Panc1 (cell line): ENCODE data around the gene BAIAP2. TPM values are rescaled to one million over a fixed set of nuclear protein-coding genes. Genes with fewer than 3 reads are reported as not detected.

Source experiments
- ATAC-seq: fragments of 200-7000 bp; cut with Tn5 transposase; 2 replicates; pipeline ENCODE4 v1.9.1; 2020; ENCODE audit warnings: mild to moderate bottlenecking, moderate library complexity
- BruUV-seq: library from RNA; stranded (reverse); fragments of 400-500 nt; replicated peaks from 2 replicates; lab custom pipeline; 2021; lab: Mats Ljungman, UMichigan
- CTCF ChIA-PET: fragments of 300-600 bp; sonication (Branson Sonifier 250); formaldehyde crosslinking; loops from one replicate; lab custom pipeline; 2022; ENCODE audit warnings: antibody characterized with exemption; lab: Charles Lee
- POLR2A ChIA-PET: fragments of 300-600 bp; sonication (Branson Sonifier 250); formaldehyde crosslinking; loops from one replicate; lab custom pipeline; 2022; ENCODE audit warnings: antibody characterized with exemption; lab: Charles Lee
- DNase-seq: peaks from one replicate; pipeline ENCODE4 v3.0.0-alpha.2; 2010; ENCODE audit warnings: low read depth, low spot score
- H3K27ac ChIP-seq: 2 replicates; pipeline ENCODE4 v1.5.1; 2011; ENCODE audit warnings: mild to moderate bottlenecking, low read length, inconsistent platforms
- H3K27me3 ChIP-seq: fragments of 200-500 bp; sonication (Bioruptor generic); 2 replicates; pipeline ENCODE4 v1.6.0; 2014; ENCODE audit warnings: low read length, inconsistent platforms; ENCODE audit not compliant: control insufficient read depth, insufficient read depth
- H3K36me3 ChIP-seq: fragments of 200-500 bp; sonication (Bioruptor generic); 2 replicates; pipeline ENCODE4 v1.5.1; 2014; ENCODE audit warnings: inconsistent platforms, mild to moderate bottlenecking, low read length, moderate library complexity; ENCODE audit not compliant: control insufficient read depth, insufficient read depth
- H3K4me1 ChIP-seq: 2 replicates; pipeline ENCODE4 v1.5.1; 2011; ENCODE audit warnings: inconsistent platforms, mild to moderate bottlenecking, low read length, moderate library complexity; ENCODE audit not compliant: control insufficient read depth, insufficient read depth
- H3K4me3 ChIP-seq, 2 experiments: 2 replicates each; pipeline ENCODE4 v1.5.1; 2011 to 2012; ENCODE audit warnings: low read depth in 2 of 2, low read length in 2 of 2, mild to moderate bottlenecking in 2 of 2, inconsistent platforms in 1 of 2, moderate library complexity in 1 of 2
- H3K9me3 ChIP-seq: fragments of 200-500 bp; sonication (Bioruptor generic); 2 replicates; pipeline ENCODE4 v1.5.1; 2014; ENCODE audit warnings: low read depth, mild to moderate bottlenecking, inconsistent platforms, low read length, moderate library complexity; ENCODE audit not compliant: control insufficient read depth, insufficient read depth
- CTCF ChIP-seq: fragments of 450-650 bp; IDR thresholded peaks from 2 replicates; pipeline ENCODE4 v1.5.1; 2017; ENCODE audit warnings: mild to moderate bottlenecking
- POLR2AphosphoS5 ChIP-seq: IDR thresholded peaks from 2 replicates; pipeline ENCODE4 v1.6.1; 2012; ENCODE audit warnings: mild to moderate bottlenecking, low read depth, low read length, moderate library complexity
- REST ChIP-seq, 2 experiments: IDR thresholded peaks; 2 replicates each; pipeline ENCODE4 v1.6.1; 2011 to 2012; ENCODE audit warnings: low read depth in 2 of 2, control low read depth in 1 of 2, low read length in 1 of 2, mild to moderate bottlenecking in 1 of 2, moderate library complexity in 1 of 2; ENCODE audit not compliant: insufficient read depth in 1 of 2
- SIN3A ChIP-seq: IDR thresholded peaks from 2 replicates; pipeline ENCODE4 v1.6.1; 2012; ENCODE audit warnings: low read depth, mild to moderate bottlenecking, low read length, moderate library complexity, borderline replicate concordance; ENCODE audit not compliant: insufficient read depth
- TCF7L2 ChIP-seq: IDR thresholded peaks from 2 replicates; pipeline ENCODE4 v1.6.1; 2011; ENCODE audit warnings: mild to moderate bottlenecking, low read depth, low read length, inconsistent platforms
- in situ Hi-C: cut with HindIII; loops from 2 replicates; pipeline ENCODE4 v1.10.0; 2016; ENCODE audit warnings: low sequenced_read_pairs, low pct_unique_long_range_greater_than_20kb
- intact Hi-C: fragments of 100-400 bp; cut with micrococcal nuclease; formaldehyde crosslinking; loops from one replicate; pipeline ENCODE4 v1.10.0; 2022; ENCODE audit not compliant: unreplicated experiment
- total RNA-seq: library from RNA; stranded (reverse); gene quantifications from one replicate; pipeline ENCODE4 v1.2.1, GENCODE V29; 2021; ENCODE audit not compliant: unreplicated experiment

BAIAP2 gene
- total RNA-seq, 1 experiment from 2014 or later, result 125 TPM

- DNase-seq (no peak), ATAC-seq (no peak)
- no peak overlapping the region for H3K27ac ChIP-seq
- H3K27me3 ChIP-seq, result no peaks in the 10 kb centered on the region
- H3K4me3 ChIP-seq, result no peak overlapping the region
- in situ Hi-C loops (no loop called here), intact Hi-C loops (no loop called here)
- BruUV-seq, result no TSS peak
- no peaks in the 10 kb centered on the region for H3K9me3 ChIP-seq
- H3K4me1 ChIP-seq, result peaks cover 16% of the 10 kb centered on the region
- POLR2A ChIA-PET, result no interaction called here
- CTCF ChIA-PET, result interaction anchor here (0.7 kb wide), 1 partner anchor 32 kb away, joined by 3 read pairs; no protein-coding TSS in a partner anchor
- H3K36me3 ChIP-seq, result no peaks in the 10 kb centered on the region
- TF ChIP-seq TCF7L2, result no peak
- no peak for TF ChIP-seq SIN3A
- TF ChIP-seq POLR2AphosphoS5, result no peak
- TF ChIP-seq REST (IDR thresholded peaks at IDR 0.05; ENCODE audit: insufficient read depth in 1 of 2, low read depth in 2 of 2, low read length in 1 of 2), result no peak
- TF ChIP-seq CTCF, result no peak
Measured at GRCh38 chr17:81160747-81161453, 125.9 kb downstream of the BAIAP2 start.

GRCh38 chr17:81161536-81161935, 126.6 kb downstream of the BAIAP2 start:
- H3K27me3 ChIP-seq, result no peaks in the 10 kb centered on the region
- POLR2A ChIA-PET, result no interaction called here
- intact Hi-C loops, result no loop called here
- TF ChIP-seq TCF7L2 (no peak), POLR2AphosphoS5 (no peak), CTCF (no peak), SIN3A (no peak), REST (IDR thresholded peaks at IDR 0.05; ENCODE audit: insufficient read depth in 1 of 2, low read depth in 2 of 2, low read length in 1 of 2) (no peak)
- H3K9me3 ChIP-seq, result no peaks in the 10 kb centered on the region
- H3K36me3 ChIP-seq, result no peaks in the 10 kb centered on the region
- no peak for ATAC-seq
- peaks cover 16% of the 10 kb centered on the region for H3K4me1 ChIP-seq
- CTCF ChIA-PET, result interaction anchor here (0.7 kb wide), 1 partner anchor 31 kb away, joined by 3 read pairs; no protein-coding TSS in a partner anchor
- in situ Hi-C loops, result no loop called here
- H3K27ac ChIP-seq, result no peak overlapping the region
- BruUV-seq, result no TSS peak
- no peak for DNase-seq
- H3K4me3 ChIP-seq, result no peak overlapping the region
